ENCODE data around the gene CPNE5. TPM values are rescaled to one million over a fixed set of nuclear protein-coding genes. Genes with fewer than 3 reads are reported as not detected.

The CPNE5 gene
- total RNA-seq, 1 experiment from 2014 or later, result 0.44 TPM

DNA sequence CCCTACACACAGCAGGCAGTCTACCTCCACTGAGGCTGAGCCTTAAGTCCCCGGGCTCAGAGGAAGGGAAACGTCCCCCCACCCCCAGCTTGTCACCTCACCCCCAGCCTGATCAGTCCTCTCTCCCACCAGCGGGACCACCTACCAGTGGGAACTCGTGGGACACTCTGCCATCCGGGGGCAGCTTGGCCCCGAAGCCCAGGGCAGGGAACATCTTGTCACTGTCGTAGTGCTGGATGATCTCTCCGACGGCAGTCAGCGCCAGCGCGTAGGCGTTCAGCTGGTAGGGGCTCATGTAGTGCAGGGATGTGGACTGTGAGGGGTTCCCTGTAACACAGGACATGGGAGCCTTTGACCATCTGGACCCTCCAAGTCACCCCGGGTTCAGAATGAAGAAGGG lies 93.0 kb downstream of the CPNE5 start:
- H3K4me3 ChIP-seq (ENCODE audit: low read depth in 2 of 2, low read length in 2 of 2), result no peak overlapping the region
- DNase-seq (ENCODE audit: low read depth, low spot score) (no peak), ATAC-seq (no peak)
- no TSS peak for BruUV-seq (replicated peaks)
- ChIA-PET POLR2A (no interaction called here), CTCF (no interaction called here)
- in situ Hi-C loops (cut with HindIII; ENCODE audit: low pct_unique_long_range_greater_than_20kb, low sequenced_read_pairs), result no loop called here
- no peaks in the 10 kb centered on the region for H3K36me3 ChIP-seq (ENCODE audit: control insufficient read depth, insufficient read depth, low read length)
- H3K27ac ChIP-seq (ENCODE audit: low read length), result no peak overlapping the region
- no peaks in the 10 kb centered on the region for H3K27me3 ChIP-seq (ENCODE audit: control insufficient read depth, insufficient read depth, low read length)
- H3K4me1 ChIP-seq (ENCODE audit: control insufficient read depth, insufficient read depth, low read length), result no peaks in the 10 kb centered on the region; the same call in 1 of the 2 replicates
- no peak for TF ChIP-seq SIN3A (IDR thresholded peaks at IDR 0.05; ENCODE audit: borderline replicate concordance, insufficient read depth, low read depth, low read length)
- H3K9me3 ChIP-seq (ENCODE audit: control insufficient read depth, insufficient read depth, low read depth, low read length), result no peaks in the 10 kb centered on the region
- intact Hi-C loops (cut with micrococcal nuclease; ENCODE audit: unreplicated experiment), result no loop called here

DNA sequence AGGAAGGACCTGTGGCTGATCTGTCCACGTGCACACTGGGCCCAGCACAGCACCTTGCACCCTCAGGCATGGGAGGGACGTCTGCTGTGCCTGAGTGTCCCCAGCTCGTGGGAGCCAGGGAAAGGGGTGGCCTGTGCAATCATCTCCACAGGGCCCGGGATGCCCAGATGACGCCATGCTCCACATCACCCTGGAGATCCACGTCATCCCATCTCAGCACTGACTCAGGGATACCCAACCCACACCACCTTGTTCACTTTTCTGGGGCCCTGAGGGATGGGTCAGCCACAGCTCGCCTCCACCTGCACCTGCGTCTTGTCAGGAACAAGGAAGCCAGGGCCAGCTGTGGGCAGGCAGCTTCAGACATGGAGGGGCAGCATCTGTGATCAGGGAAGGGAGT lies 93.4 kb downstream of the CPNE5 start:
- in situ Hi-C loops (cut with HindIII; ENCODE audit: low pct_unique_long_range_greater_than_20kb, low sequenced_read_pairs) (no loop called here), intact Hi-C loops (cut with micrococcal nuclease; ENCODE audit: unreplicated experiment) (no loop called here)
- no peak overlapping the region for H3K27ac ChIP-seq (ENCODE audit: low read length)
- CTCF ChIA-PET, result no interaction called here
- ATAC-seq, result no peak
- TF ChIP-seq, protein P1, sequence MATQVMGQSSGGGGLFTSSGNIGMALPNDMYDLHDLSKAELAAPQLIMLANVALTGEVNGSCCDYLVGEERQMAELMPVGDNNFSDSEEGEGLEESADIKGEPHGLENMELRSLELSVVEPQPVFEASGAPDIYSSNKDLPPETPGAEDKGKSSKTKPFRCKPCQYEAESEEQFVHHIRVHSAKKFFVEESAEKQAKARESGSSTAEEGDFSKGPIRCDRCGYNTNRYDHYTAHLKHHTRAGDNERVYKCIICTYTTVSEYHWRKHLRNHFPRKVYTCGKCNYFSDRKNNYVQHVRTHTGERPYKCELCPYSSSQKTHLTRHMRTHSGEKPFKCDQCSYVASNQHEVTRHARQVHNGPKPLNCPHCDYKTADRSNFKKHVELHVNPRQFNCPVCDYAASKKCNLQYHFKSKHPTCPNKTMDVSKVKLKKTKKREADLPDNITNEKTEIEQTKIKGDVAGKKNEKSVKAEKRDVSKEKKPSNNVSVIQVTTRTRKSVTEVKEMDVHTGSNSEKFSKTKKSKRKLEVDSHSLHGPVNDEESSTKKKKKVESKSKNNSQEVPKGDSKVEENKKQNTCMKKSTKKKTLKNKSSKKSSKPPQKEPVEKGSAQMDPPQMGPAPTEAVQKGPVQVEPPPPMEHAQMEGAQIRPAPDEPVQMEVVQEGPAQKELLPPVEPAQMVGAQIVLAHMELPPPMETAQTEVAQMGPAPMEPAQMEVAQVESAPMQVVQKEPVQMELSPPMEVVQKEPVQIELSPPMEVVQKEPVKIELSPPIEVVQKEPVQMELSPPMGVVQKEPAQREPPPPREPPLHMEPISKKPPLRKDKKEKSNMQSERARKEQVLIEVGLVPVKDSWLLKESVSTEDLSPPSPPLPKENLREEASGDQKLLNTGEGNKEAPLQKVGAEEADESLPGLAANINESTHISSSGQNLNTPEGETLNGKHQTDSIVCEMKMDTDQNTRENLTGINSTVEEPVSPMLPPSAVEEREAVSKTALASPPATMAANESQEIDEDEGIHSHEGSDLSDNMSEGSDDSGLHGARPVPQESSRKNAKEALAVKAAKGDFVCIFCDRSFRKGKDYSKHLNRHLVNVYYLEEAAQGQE (IDR thresholded peaks at IDR 0.05; ENCODE audit: insufficient read depth in 1 of 2, low read depth in 2 of 2, low read length in 1 of 2), result no peak
- TF ChIP-seq POLR2AphosphoS5 (IDR thresholded peaks at IDR 0.05; ENCODE audit: low read depth, low read length) (no peak), TCF7L2 (IDR thresholded peaks at IDR 0.05; ENCODE audit: low read depth, low read length) (no peak), SIN3A (IDR thresholded peaks at IDR 0.05; ENCODE audit: borderline replicate concordance, insufficient read depth, low read depth, low read length) (no peak)
- TF ChIP-seq, protein P2, sequence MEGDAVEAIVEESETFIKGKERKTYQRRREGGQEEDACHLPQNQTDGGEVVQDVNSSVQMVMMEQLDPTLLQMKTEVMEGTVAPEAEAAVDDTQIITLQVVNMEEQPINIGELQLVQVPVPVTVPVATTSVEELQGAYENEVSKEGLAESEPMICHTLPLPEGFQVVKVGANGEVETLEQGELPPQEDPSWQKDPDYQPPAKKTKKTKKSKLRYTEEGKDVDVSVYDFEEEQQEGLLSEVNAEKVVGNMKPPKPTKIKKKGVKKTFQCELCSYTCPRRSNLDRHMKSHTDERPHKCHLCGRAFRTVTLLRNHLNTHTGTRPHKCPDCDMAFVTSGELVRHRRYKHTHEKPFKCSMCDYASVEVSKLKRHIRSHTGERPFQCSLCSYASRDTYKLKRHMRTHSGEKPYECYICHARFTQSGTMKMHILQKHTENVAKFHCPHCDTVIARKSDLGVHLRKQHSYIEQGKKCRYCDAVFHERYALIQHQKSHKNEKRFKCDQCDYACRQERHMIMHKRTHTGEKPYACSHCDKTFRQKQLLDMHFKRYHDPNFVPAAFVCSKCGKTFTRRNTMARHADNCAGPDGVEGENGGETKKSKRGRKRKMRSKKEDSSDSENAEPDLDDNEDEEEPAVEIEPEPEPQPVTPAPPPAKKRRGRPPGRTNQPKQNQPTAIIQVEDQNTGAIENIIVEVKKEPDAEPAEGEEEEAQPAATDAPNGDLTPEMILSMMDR (IDR thresholded peaks at IDR 0.05), result no peak
- no peak overlapping the region for H3K4me3 ChIP-seq (ENCODE audit: low read depth in 2 of 2, low read length in 2 of 2)
- POLR2A ChIA-PET, result interaction anchor here (0.7 kb wide), 1 partner anchor 293 kb away, joined by 5 read pairs; no protein-coding TSS in a partner anchor
- no peaks in the 10 kb centered on the region for H3K27me3 ChIP-seq (ENCODE audit: control insufficient read depth, insufficient read depth, low read length)
- no peak for DNase-seq (ENCODE audit: low read depth, low spot score)
- no peaks in the 10 kb centered on the region for H3K9me3 ChIP-seq (ENCODE audit: control insufficient read depth, insufficient read depth, low read depth, low read length)
- no peaks in the 10 kb centered on the region for H3K36me3 ChIP-seq (ENCODE audit: control insufficient read depth, insufficient read depth, low read length)
- H3K4me1 ChIP-seq (ENCODE audit: control insufficient read depth, insufficient read depth, low read length), result no peaks in the 10 kb centered on the region; the same call in 1 of the 2 replicates
- BruUV-seq (replicated peaks), result no TSS peak

DNA sequence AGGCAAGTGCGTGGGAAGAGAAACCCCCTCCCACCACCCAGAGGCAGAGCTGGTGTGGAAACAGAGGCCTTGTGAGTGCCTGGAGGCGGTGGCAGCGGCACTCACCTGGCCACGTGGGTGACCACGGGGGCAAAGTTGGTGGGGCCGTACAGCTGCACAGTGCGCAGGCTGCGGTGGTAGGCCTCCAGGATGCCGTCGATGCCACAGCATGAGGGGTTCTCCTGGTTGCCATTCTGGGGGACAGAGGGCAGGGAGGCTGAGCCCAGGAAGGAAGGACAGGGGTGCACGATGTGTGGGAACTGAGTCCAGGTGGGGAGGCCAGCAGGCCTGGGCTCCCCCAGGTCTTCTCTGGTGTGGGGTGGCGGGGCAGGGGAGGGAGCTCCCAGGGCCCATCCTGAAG lies 94.0 kb downstream of the CPNE5 start:
- Histone ChIP-seq H3K4me1 (ENCODE audit: control insufficient read depth, insufficient read depth, low read length) (no peaks in the 10 kb centered on the region; the same call in 1 of the 2 replicates), H3K9me3 (ENCODE audit: control insufficient read depth, insufficient read depth, low read depth, low read length) (no peaks in the 10 kb centered on the region), H3K4me3 (ENCODE audit: low read depth in 2 of 2, low read length in 2 of 2) (no peak overlapping the region), H3K27me3 (ENCODE audit: control insufficient read depth, insufficient read depth, low read length) (no peaks in the 10 kb centered on the region), H3K36me3 (ENCODE audit: control insufficient read depth, insufficient read depth, low read length) (no peaks in the 10 kb centered on the region), H3K27ac (ENCODE audit: low read length) (no peak overlapping the region)
- in situ Hi-C loops (cut with HindIII; ENCODE audit: low pct_unique_long_range_greater_than_20kb, low sequenced_read_pairs), result no loop called here
- no peak for DNase-seq (ENCODE audit: low read depth, low spot score)
- no peak for ATAC-seq
- CTCF ChIA-PET, result interaction anchor here (0.5 kb wide), 1 partner anchor 65 kb away, joined by 5 read pairs; no protein-coding TSS in a partner anchor
- BruUV-seq (replicated peaks), result no TSS peak
- intact Hi-C loops (cut with micrococcal nuclease; ENCODE audit: unreplicated experiment), result no loop called here
- POLR2A ChIA-PET, result interaction anchor here (0.7 kb wide), 1 partner anchor 293 kb away, joined by 5 read pairs; no protein-coding TSS in a partner anchor
- no peak for TF ChIP-seq POLR2AphosphoS5 (IDR thresholded peaks at IDR 0.05; ENCODE audit: low read depth, low read length)
- TF ChIP-seq, protein P1 (IDR thresholded peaks at IDR 0.05; ENCODE audit: insufficient read depth in 1 of 2, low read depth in 2 of 2, low read length in 1 of 2), result no peak
- TF ChIP-seq SIN3A (IDR thresholded peaks at IDR 0.05; ENCODE audit: borderline replicate concordance, insufficient read depth, low read depth, low read length), result no peak
- TF ChIP-seq TCF7L2 (IDR thresholded peaks at IDR 0.05; ENCODE audit: low read depth, low read length), result no peak
- TF ChIP-seq, protein P2 (IDR thresholded peaks at IDR 0.05), result no peak

Data from Panc1 (cell line).